Small intestine (tissue), 7 donors: ENCODE results near the gene SUN5. TPM values are rescaled to one million over a fixed set of nuclear protein-coding genes. Genes with fewer than 3 reads are reported as not detected.
"Not testable (repeated sequence)": the region's sequence is repeated elsewhere in the genome, so short reads cannot be mapped to it uniquely, and the experiment has no call there.

Experiments used
- DNase-seq, 2 donors: peaks; one replicate each; pipeline versions ENCODE4 v3.0.0 to v3.0.0-alpha.2; 2013
- FAIRE-seq: peaks from 2 replicates; lab custom pipeline; 2012; peaks lifted over from hg19 to GRCh38; lab: Jason Lieb, UNC
- H3K27ac ChIP-seq, 3 donors: one replicate each; pipeline ENCODE4 v1.5.1; 2013; ENCODE audit warnings: low read length in 2 of 3, mild to moderate bottlenecking in 2 of 3, control low read depth in 1 of 3, inconsistent platforms in 1 of 3, low read depth in 1 of 3, moderate library complexity in 1 of 3
- H3K27me3 ChIP-seq, 3 donors: one replicate each; pipeline ENCODE4 v1.6.1; 2013; ENCODE audit warnings: low read length in 3 of 3, inconsistent platforms in 1 of 3; ENCODE audit not compliant: control insufficient read depth in 3 of 3, insufficient read depth in 3 of 3
- H3K36me3 ChIP-seq, 3 donors: one replicate each; pipeline ENCODE4 v1.6.1; 2013; ENCODE audit warnings: low read length in 3 of 3, inconsistent platforms in 1 of 3, low read depth in 1 of 3, mild to moderate bottlenecking in 1 of 3, moderate library complexity in 1 of 3; ENCODE audit not compliant: control insufficient read depth in 3 of 3, insufficient read depth in 2 of 3
- H3K4me1 ChIP-seq, 3 donors: one replicate each; pipeline ENCODE4 v1.6.1; 2013; ENCODE audit warnings: low read length in 2 of 3, inconsistent platforms in 1 of 3, low read depth in 1 of 3, mild to moderate bottlenecking in 1 of 3, moderate library complexity in 1 of 3; ENCODE audit not compliant: control insufficient read depth in 3 of 3, insufficient read depth in 2 of 3
- H3K4me3 ChIP-seq, 3 donors: one replicate each; pipeline ENCODE4 v1.5.1; 2013; ENCODE audit warnings: low read length in 3 of 3, control low read depth in 1 of 3, inconsistent platforms in 1 of 3, low read depth in 1 of 3, mild to moderate bottlenecking in 1 of 3, moderate library complexity in 1 of 3
- H3K9me3 ChIP-seq, 2 donors: one replicate each; pipeline ENCODE4 v1.6.1; 2013; ENCODE audit warnings: low read depth in 1 of 2, low read length in 1 of 2; ENCODE audit not compliant: control insufficient read depth in 2 of 2, insufficient read depth in 1 of 2
- WGBS, 3 donors: extraction: QIAGEN DNeasy Blood & Tissue Kit; methylation state at CpG; one replicate each; pipeline ENCODE4 v1.1.7; 2013; 5-methylcytosine and 5-hydroxymethylcytosine counted together
- polyA plus RNA-seq, 4 donors: library from polyadenylated mRNA; stranded (reverse) in 3 of 4; unstranded in 1 of 4; fragments of 200-250 nt in 3 of 4; fragments of 120-200 nt in 1 of 4; gene quantifications; one replicate each; pipeline versions ENCODE4 v1.2.1 to v1.2.3, GENCODE V29; 2013
- donor health status: healthy with polysubstance abuse.
- donor health status: control.
- donor health status: control.
- donor health status: Bipolar disorder and iron deficiency.
- donor health status: healthy.

SUN5 gene
- polyA plus RNA-seq, 4 donors, result not detected

- DNase-seq, FAIRE-seq, H3K27ac ChIP-seq, H3K27me3 ChIP-seq, H3K36me3 ChIP-seq, H3K4me1 ChIP-seq, H3K4me3 ChIP-seq: not testable (repeated sequence)
- 16 to 60% (median 42%) methylated on average over 4 of the region's 4 CpGs for WGBS, 3 donors
- peaks cover 0 to 10% of the 10 kb centered on the region in 2 donors for H3K9me3 ChIP-seq
Measured at GRCh38 chr20:32975121-32975520, 29.1 kb downstream of the SUN5 start.

DNA sequence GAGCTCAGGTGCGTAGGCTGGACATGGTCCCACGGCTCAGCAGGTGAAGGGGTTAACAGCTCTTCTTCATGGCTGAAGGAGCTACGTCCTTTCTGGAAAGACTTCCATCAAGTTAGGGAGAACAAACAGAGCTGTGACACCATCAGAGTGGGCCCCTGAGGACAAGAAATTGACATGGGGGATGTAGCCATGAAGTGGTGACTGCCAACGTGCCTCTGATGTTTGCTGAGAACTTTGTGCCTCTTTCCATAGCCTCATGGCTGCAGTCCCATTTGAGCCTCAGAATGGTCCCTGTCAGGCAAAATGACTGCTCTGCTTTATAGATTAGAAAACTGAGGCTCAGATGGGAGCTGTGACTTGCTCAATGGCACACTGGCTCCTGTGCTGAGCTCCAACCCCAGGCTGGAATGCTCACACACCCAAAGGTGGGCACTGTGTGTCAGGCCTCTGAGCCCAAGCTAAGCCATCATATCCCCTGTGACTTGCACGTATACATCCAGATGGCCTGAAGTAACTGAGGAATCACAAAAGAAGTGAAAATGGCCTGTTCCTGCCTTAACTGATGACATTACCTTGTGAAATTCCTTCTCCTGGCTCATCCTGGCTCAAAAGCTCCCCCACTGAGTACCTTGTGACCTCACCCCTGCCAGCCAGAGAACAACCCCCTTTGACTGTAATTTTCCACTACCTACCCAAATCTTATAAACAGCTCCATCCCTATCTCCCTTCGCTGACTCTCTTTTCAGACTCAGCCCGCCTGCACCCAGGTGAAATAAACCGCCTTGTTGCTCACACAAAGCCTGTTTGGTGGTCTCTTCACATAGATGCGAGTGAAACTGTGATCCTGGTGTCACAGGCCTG is 29.8 kb downstream of the SUN5 start:
- H3K36me3 ChIP-seq, H3K27ac ChIP-seq, H3K27me3 ChIP-seq, H3K4me1 ChIP-seq, FAIRE-seq, H3K4me3 ChIP-seq, DNase-seq: not testable (repeated sequence)
- peaks cover 0 to 10% of the 10 kb centered on the region in 2 donors for H3K9me3 ChIP-seq
- WGBS, 3 donors, result 62 to 81% (median 76%) methylated on average over 9 of the region's 9 CpGs

DNA sequence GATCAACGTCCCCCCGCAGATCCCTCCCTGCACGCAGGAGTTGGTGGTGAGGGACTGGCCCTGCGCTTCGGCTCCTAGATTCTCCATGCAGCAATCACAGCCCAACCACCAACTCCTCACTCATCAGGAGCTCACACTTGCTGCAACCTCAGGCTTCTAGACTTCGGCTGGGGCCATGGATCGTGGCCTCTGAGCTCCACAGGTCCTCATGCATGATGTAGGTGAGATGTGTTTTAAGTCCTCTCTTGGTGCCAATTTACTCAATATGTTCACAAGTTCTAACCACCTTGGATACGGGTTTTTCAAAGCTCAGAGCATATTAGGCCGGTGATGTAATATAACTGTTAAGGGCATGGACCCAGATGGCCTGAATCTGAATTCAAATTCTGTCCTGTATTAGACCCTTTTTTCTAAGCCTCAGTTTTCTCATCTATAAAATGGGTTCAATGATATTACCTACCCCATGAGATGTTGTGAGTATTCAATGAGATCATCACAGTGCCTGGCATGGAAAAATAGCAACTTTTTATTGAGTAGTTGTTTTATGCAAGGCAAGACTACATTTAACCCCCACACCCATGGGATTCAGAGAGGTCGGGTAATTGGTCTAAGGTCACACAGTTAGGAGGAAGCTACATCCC is 31.0 kb downstream of the SUN5 start:
- FAIRE-seq (no peak), DNase-seq (no peak)
- H3K27ac ChIP-seq, result peak overlapping the region in 1 of 3 donors; percentile 72
- peaks cover 0 to 10% of the 10 kb centered on the region in 2 donors for H3K9me3 ChIP-seq
- no peaks in the 10 kb centered on the region for H3K4me1 ChIP-seq
- WGBS, 3 donors, result 87 to 88% (median 87%) methylated on average over 10 of the region's 10 CpGs
- no peaks in the 10 kb centered on the region for H3K27me3 ChIP-seq
- H3K36me3 ChIP-seq, result no peaks in the 10 kb centered on the region
- no peak overlapping the region for H3K4me3 ChIP-seq

DNA sequence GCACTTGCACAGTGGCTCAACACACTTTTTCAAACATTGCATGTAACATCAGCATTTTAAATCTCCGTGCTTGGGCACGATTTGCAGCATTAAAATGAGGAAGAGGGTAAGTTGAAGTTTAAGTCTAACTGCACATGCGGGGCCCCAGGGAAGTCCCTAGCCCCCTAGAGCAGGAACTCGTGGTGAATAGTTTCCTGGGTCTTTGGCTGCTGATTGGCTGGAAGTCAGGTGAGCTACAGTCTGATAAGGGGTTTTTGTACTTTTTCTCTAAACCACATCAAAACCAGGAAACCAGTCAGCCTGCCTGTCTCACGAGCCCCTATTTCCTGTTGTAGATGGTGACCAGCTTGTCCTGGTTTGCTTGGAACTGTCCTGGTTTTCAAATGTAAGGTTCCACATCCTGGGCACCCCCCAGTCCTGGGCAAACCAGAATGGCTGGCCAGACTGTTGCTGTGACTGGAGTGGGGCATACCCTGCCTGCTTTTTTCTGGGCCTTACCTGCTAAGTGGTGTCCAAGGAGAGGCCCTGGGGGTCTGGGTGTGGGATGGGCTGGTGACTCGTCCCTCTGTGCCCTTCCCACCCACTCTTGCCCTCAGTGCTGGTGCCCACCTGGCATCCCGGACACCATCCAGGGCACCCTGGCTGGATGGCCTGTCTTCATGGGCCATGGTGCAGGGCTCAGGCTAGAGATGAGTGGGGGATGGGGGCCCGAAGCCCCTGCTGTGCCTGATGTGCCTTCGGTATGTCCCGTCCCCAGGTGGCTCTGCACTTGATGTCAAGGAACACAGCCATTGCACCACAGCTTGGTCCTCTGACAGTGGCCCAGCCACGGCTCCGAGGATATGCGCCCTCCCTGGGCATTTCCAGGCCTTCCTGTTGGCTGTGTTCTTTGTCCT is 31.8 kb downstream of the SUN5 start:
- peak overlapping the region in 2 of 3 donors; percentile 28 to 72 for H3K27ac ChIP-seq
- 53 to 73% (median 70%) methylated on average over 13 of the region's 13 CpGs for WGBS, 3 donors
- H3K27me3 ChIP-seq, result no peaks in the 10 kb centered on the region
- DNase-seq, result peak in 1 of 2 donors; percentile 76
- H3K36me3 ChIP-seq, result no peaks in the 10 kb centered on the region
- H3K4me1 ChIP-seq, result no peaks in the 10 kb centered on the region
- peaks cover 0 to 9% of the 10 kb centered on the region in 2 donors for H3K9me3 ChIP-seq
- no peak overlapping the region for H3K4me3 ChIP-seq
- FAIRE-seq, result no peak

- FAIRE-seq (no peak), DNase-seq (no peak)
- Histone ChIP-seq H3K4me1 (no peaks in the 10 kb centered on the region), H3K4me3 (no peak overlapping the region), H3K27ac (peak overlapping the region; percentile 15 to 65 (median 28)), H3K36me3 (no peaks in the 10 kb centered on the region), H3K9me3 (peaks cover 0 to 2% of the 10 kb centered on the region in 2 donors), H3K27me3 (no peaks in the 10 kb centered on the region)
- WGBS, 3 donors, result 58 to 67% (median 60%) methylated on average over 6 of the region's 6 CpGs
Measured at GRCh38 chr20:32971703-32972161, 32.5 kb downstream of the SUN5 start.

DNA sequence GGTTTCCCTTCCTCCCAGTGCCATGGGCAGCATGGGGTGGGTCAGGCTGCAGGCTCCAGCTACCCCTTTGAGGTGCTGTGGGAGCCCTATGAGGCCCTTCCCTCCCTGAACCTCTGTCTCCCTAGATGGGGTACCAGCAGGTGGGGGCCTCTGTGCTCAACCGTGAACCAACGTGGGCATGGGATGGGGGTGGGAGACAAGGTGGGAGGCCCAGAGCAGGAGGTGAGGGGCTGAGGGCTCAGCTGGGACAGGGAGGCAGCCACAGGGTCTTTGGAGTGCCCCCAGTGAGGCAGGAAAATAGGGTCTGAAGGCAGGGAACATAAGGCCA is 33.3 kb downstream of the SUN5 start:
- peak overlapping the region in 2 of 3 donors; percentile 42 to 74 for H3K27ac ChIP-seq
- H3K9me3 ChIP-seq, result no peaks in the 10 kb centered on the region
- no peaks in the 10 kb centered on the region for H3K36me3 ChIP-seq
- no peaks in the 10 kb centered on the region for H3K27me3 ChIP-seq
- 86 to 96% (median 89%) methylated on average over 2 of the region's 2 CpGs for WGBS, 3 donors
- no peak for FAIRE-seq
- H3K4me1 ChIP-seq, result no peaks in the 10 kb centered on the region
- DNase-seq, result no peak
- no peak overlapping the region for H3K4me3 ChIP-seq

- Histone ChIP-seq H3K4me3 (no peak overlapping the region), H3K4me1 (no peaks in the 10 kb centered on the region), H3K36me3 (no peaks in the 10 kb centered on the region), H3K9me3 (no peaks in the 10 kb centered on the region), H3K27me3 (no peaks in the 10 kb centered on the region), H3K27ac (peak overlapping the region in 2 of 3 donors; percentile 42 to 74)
- DNase-seq (no peak), FAIRE-seq (no peak)
- WGBS, 3 donors, result 76 to 92% (median 85%) methylated on average over 14 to 15 of the region's 15 CpGs
Measured at GRCh38 chr20:32970115-32970972, 33.9 kb downstream of the SUN5 start.
